Measurements from ENCODE around the gene KDM4B. TPM values are rescaled to one million over a fixed set of nuclear protein-coding genes. Genes with fewer than 3 reads are reported as not detected.

Gene KDM4B
- total and polyA plus RNA-seq, 10 of the 15 experiments (the other 5 are each of a cell fraction or from before 2014, with no cell fraction given) = 0.47 to 49.6 (median 16.2) TPM

GRCh38 chr19:5123646-5124045, 154.7 kb downstream of the KDM4B start:
- Histone ChIP-seq H3K9ac (ENCODE audit: control insufficient read depth, insufficient read depth, low read length) (no peak overlapping the region), H3K4me3 (no peak overlapping the region), H3K36me3 (ENCODE audit: control insufficient read depth in 2 of 2, insufficient read depth in 2 of 2, low read length in 1 of 2) (peaks cover 0 to 1% of the 10 kb centered on the region in 2 experiments; a peak in 3 of 4 replicates), H3K4me1 (ENCODE audit: control insufficient read depth, insufficient read depth, low read length) (peaks cover 26% of the 10 kb centered on the region), H3K9me3 (replicated peaks; ENCODE audit: control insufficient read depth, insufficient read depth, low read length) (no peaks in the 10 kb centered on the region), H2AFZ (ENCODE audit: control insufficient read depth, low read depth, low read length) (no peak overlapping the region), H3K79me2 (ENCODE audit: control insufficient read depth, insufficient read depth, low read length) (no peaks in the 10 kb centered on the region), H4K20me1 (ENCODE audit: control insufficient read depth, insufficient read depth) (no peaks in the 10 kb centered on the region), H3K27me3 (replicated peaks in 1 of 2; ENCODE audit: control insufficient read depth in 2 of 2, insufficient read depth in 2 of 2, low read length in 1 of 2) (no peaks in the 10 kb centered on the region), H3K4me2 (ENCODE audit: control insufficient read depth, insufficient read depth) (no peak overlapping the region), H3K27ac (ENCODE audit: control insufficient read depth, insufficient read depth) (no peak overlapping the region)
- ATAC-seq (no peak), FAIRE-seq (no peak), DNase-seq (ENCODE audit: low read depth, low spot score) (no peak)
- ChIA-PET SMC1A (ENCODE audit: uncharacterized antibody, unreplicated experiment) (no interaction called here), POLR2A (no interaction called here), RAD21 (ENCODE audit: unreplicated experiment) (no interaction called here), CTCF (no interaction called here)
- intact Hi-C loops (cut with micrococcal nuclease; ENCODE audit: unreplicated experiment) (no loop called here), in situ Hi-C loops (cut with MboI) (no loop called here)
- BruUV-seq (replicated peaks) = no TSS peak
- TF ChIP-seq POLR2AphosphoS2 (IDR thresholded peaks at IDR 0.05; ENCODE audit: low read depth, low read length) = no peak
- no peak for TF ChIP-seq GATAD2B (conservative IDR thresholded peaks at IDR 0.05; ENCODE audit: low read depth)
- no peak for TF ChIP-seq SP1 (IDR thresholded peaks at IDR 0.05; ENCODE audit: low read depth, low read length)
- no peak for TF ChIP-seq SREBF2 (IDR thresholded peaks at IDR 0.05; ENCODE audit: low read length)
- TF ChIP-seq MTA3 (IDR thresholded peaks at IDR 0.05; ENCODE audit: borderline replicate concordance, low read length) = no peak
- no peak for TF ChIP-seq SPI1 (IDR thresholded peaks at IDR 0.05; ENCODE audit: borderline replicate concordance, insufficient read depth, low read depth, low read length)
- 89% methylated on average over 9 of the region's 11 CpGs for WGBS (ENCODE audit: insufficient coverage, insufficient replicate concordance, low lambda C conversion rate, missing lambda C conversion rate)

DNA sequence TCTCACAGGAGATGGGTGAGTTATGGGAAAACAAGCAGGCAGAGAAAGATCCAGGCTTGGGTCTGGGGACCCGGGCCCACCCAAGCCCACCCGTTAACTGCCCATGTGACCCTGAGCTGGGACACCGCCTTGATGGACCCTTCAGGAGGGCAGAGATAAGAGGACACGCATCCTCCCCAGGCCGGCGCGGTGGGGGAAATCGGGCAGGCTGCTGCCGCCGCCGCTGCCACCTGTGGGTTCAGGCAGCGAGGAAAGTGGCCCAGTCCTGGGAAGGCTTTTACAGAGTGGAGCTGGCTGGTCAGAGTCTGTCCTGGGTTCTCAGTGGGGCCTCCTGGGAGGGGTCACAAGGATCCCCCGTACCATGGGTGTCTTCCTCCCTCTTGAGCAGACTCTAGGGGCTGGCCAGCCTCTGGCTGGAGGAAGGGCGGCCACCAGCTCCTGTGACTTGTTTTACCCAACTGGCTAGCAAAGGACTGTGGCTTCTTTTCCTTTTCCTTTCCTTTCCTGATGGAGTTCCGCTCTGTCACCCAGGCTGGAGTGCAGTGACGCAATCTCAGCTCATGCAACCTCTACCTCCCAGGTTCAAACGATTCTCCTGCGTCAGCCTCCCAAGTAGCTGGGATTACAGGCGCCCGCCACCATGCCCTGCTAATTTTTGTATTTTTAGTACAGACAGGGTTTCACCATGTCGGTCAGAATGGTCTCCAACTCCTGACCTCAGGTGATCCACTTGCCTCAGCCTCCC, 155.4 kb downstream of the KDM4B start:
- RAD21 ChIA-PET (ENCODE audit: unreplicated experiment) = interaction anchor here (0.9 kb wide), 1 partner anchor 20 kb away, joined by 3 read pairs; no protein-coding TSS in a partner anchor
- Histone ChIP-seq H3K9ac (ENCODE audit: control insufficient read depth, insufficient read depth, low read length) (no peak overlapping the region), H3K27me3 (replicated peaks in 1 of 2; ENCODE audit: control insufficient read depth in 2 of 2, insufficient read depth in 2 of 2, low read length in 1 of 2) (no peaks in the 10 kb centered on the region), H3K9me3 (replicated peaks; ENCODE audit: control insufficient read depth, insufficient read depth, low read length) (no peaks in the 10 kb centered on the region), H3K4me3 (no peak overlapping the region), H2AFZ (ENCODE audit: control insufficient read depth, low read depth, low read length) (no peak overlapping the region), H3K4me2 (ENCODE audit: control insufficient read depth, insufficient read depth) (no peak overlapping the region), H3K36me3 (ENCODE audit: control insufficient read depth in 2 of 2, insufficient read depth in 2 of 2, low read length in 1 of 2) (peaks cover 0 to 1% of the 10 kb centered on the region in 2 experiments; a peak in 3 of 4 replicates), H3K79me2 (ENCODE audit: control insufficient read depth, insufficient read depth, low read length) (no peaks in the 10 kb centered on the region), H4K20me1 (ENCODE audit: control insufficient read depth, insufficient read depth) (no peaks in the 10 kb centered on the region), H3K4me1 (ENCODE audit: control insufficient read depth, insufficient read depth, low read length) (peaks cover 31% of the 10 kb centered on the region), H3K27ac (ENCODE audit: control insufficient read depth, insufficient read depth) (no peak overlapping the region)
- no TSS peak for BruUV-seq (replicated peaks)
- WGBS (ENCODE audit: insufficient coverage, insufficient replicate concordance, low lambda C conversion rate, missing lambda C conversion rate) = 92% methylated on average over 21 of the region's 21 CpGs
- intact Hi-C loops (cut with micrococcal nuclease; ENCODE audit: unreplicated experiment) = no loop called here
- CTCF ChIA-PET = interaction anchor here (0.9 kb wide), 1 partner anchor 241 kb away, joined by 3 read pairs; no protein-coding TSS in a partner anchor
- POLR2A ChIA-PET = interaction anchor here (0.6 kb wide), 1 partner anchor 253 kb away, joined by 4 read pairs; no protein-coding TSS in a partner anchor
- FAIRE-seq = no peak
- ATAC-seq = no peak
- SMC1A ChIA-PET (ENCODE audit: uncharacterized antibody, unreplicated experiment) = no interaction called here
- DNase-seq (ENCODE audit: low read depth, low spot score) = no peak
- in situ Hi-C loops (cut with MboI) = no loop called here
- TF ChIP-seq, protein P1, sequence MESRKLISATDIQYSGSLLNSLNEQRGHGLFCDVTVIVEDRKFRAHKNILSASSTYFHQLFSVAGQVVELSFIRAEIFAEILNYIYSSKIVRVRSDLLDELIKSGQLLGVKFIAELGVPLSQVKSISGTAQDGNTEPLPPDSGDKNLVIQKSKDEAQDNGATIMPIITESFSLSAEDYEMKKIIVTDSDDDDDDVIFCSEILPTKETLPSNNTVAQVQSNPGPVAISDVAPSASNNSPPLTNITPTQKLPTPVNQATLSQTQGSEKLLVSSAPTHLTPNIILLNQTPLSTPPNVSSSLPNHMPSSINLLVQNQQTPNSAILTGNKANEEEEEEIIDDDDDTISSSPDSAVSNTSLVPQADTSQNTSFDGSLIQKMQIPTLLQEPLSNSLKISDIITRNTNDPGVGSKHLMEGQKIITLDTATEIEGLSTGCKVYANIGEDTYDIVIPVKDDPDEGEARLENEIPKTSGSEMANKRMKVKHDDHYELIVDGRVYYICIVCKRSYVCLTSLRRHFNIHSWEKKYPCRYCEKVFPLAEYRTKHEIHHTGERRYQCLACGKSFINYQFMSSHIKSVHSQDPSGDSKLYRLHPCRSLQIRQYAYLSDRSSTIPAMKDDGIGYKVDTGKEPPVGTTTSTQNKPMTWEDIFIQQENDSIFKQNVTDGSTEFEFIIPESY (IDR thresholded peaks at IDR 0.05) = no peak
- no peak for TF ChIP-seq MYC (IDR thresholded peaks at IDR 0.05; ENCODE audit: insufficient read depth, insufficient read length, insufficient replicate concordance, low read length, severe bottlenecking)
- TF ChIP-seq NR2C2 (IDR thresholded peaks at IDR 0.05; ENCODE audit: borderline replicate concordance, control insufficient read depth, insufficient read length, low read depth) = no peak
- TF ChIP-seq FOXK2 (IDR thresholded peaks at IDR 0.05) = no peak
- TF ChIP-seq IRF4 (IDR thresholded peaks at IDR 0.05; ENCODE audit: low read depth, low read length) = no peak
- no peak for TF ChIP-seq SUPT20H (IDR thresholded peaks at IDR 0.05; ENCODE audit: borderline replicate concordance, control insufficient read depth, low read depth, low read length)

Measured in GM12878 (cell line).